K562 (cell line): Measurements from ENCODE around the gene RAB7A. TPM values are rescaled to one million over a fixed set of nuclear protein-coding genes. Genes with fewer than 3 reads are reported as not detected.

Experiments
- ATF1 ChIP-seq, 2 experiments: fragments of 450-650 bp in 1 of 2; IDR thresholded peaks; 2 replicates each; pipeline ENCODE4 v1.6.1; 2016; ENCODE audit warnings: missing compliant biosample characterization in 1 of 2, missing genetic modification characterization in 1 of 2
- EP400 ChIP-seq: fragments of 450-650 bp; IDR thresholded peaks from 2 replicates; pipeline ENCODE4 v1.6.1; 2017; ENCODE audit warnings: antibody characterized with exemption, mild to moderate bottlenecking, moderate library complexity
- KLF16 ChIP-seq: IDR thresholded peaks from 2 replicates; pipeline ENCODE4 v1.6.1; 2016; ENCODE audit warnings: antibody characterized with exemption
- MEIS2 ChIP-seq: fragments of 450-650 bp; IDR thresholded peaks from 2 replicates; pipeline ENCODE4 v1.6.1; 2014; ENCODE audit warnings: mild to moderate bottlenecking; ENCODE audit not compliant: partially characterized antibody
- MYC ChIP-seq, 2 experiments: fragments of 250-450 bp in 1 of 2; sonication (Bioruptor Pico) in 1 of 2; IDR thresholded peaks; 2 replicates each; pipeline versions ENCODE4 v1.5.1 to v1.6.1; 2012 to 2021; ENCODE audit warnings: low read depth in 2 of 2, borderline replicate concordance in 1 of 2, improper control_type of control experiment in 1 of 2, low read length in 1 of 2, mild to moderate bottlenecking in 1 of 2, moderate library complexity in 1 of 2
- NCOA1 ChIP-seq: fragments of 450-650 bp; IDR thresholded peaks from 2 replicates; pipeline ENCODE4 v1.6.1; 2016; ENCODE audit warnings: low read depth
- NCOR1 ChIP-seq: fragments of 450-650 bp; IDR thresholded peaks from 2 replicates; pipeline ENCODE4 v1.6.1; 2016; ENCODE audit warnings: mild to moderate bottlenecking, moderate library complexity
- RBBP5 ChIP-seq: fragments of 200-600 bp; sonication (generic); IDR thresholded peaks from 2 replicates; pipeline ENCODE4 v1.6.1; 2012; ENCODE audit warnings: borderline replicate concordance, mild to moderate bottlenecking, low read length, control low read depth, inconsistent platforms; ENCODE audit not compliant: insufficient read depth, poor library complexity, severe bottlenecking
- RFX7 ChIP-seq: fragments of 250-450 bp; sonication (Bioruptor Pico); IDR thresholded peaks from 2 replicates; pipeline ENCODE4 v1.5.1; 2021; ENCODE audit warnings: mild to moderate bottlenecking
- TBL1XR1 ChIP-seq, 2 experiments: IDR thresholded peaks; 2 replicates each; pipeline ENCODE4 v1.6.1; 2012; ENCODE audit warnings: improper control_type of control experiment in 2 of 2, low read length in 2 of 2, mild to moderate bottlenecking in 1 of 2
- THAP12 ChIP-seq: fragments of 250-450 bp; sonication (Bioruptor Pico); IDR thresholded peaks from 2 replicates; pipeline ENCODE4 v1.9.0; 2021; ENCODE audit warnings: mild to moderate bottlenecking, inconsistent platforms
- ZNF318 ChIP-seq, 2 experiments: fragments of 450-650 bp; IDR thresholded peaks; 2 replicates each; pipeline ENCODE4 v1.6.1; 2016; ENCODE audit warnings: mild to moderate bottlenecking in 2 of 2, borderline replicate concordance in 1 of 2, low read depth in 1 of 2, moderate library complexity in 1 of 2
- ZNF740 ChIP-seq, 3 experiments: fragments of 200-800 bp in 1 of 3; sonication (Bioruptor generic) in 1 of 3; sonication (generic) in 1 of 3; formaldehyde crosslinking in 1 of 3; IDR thresholded peaks; 2 replicates each; pipeline versions ENCODE4 v1.6.1 to v1.8.0; 2016 to 2022; ENCODE audit warnings: mild to moderate bottlenecking in 2 of 3, missing compliant biosample characterization in 2 of 3, missing genetic modification characterization in 2 of 3, missing genetic modification reagents in 1 of 3
- polyA plus RNA-seq, 8 experiments: library from polyadenylated mRNA; depleted of rRNA in 4 of 8; stranded (reverse) in 5 of 8; unstranded in 3 of 8; fragments of >200 nt; fragmentation: Nextera tagmentation in 2 of 8; fragmentation: Illumina TruSeq in 1 of 8; extraction: Ambion mirVana in 2 of 8; extraction: Trizol in 1 of 8; gene quantifications; 2 replicates each; pipeline versions ENCODE4 v1.2.1 to v1.2.3, GENCODE V29; 2011 to 2014; ENCODE audit warnings: inconsistent platforms in 1 of 8, missing spikeins in 1 of 8
- total RNA-seq, 7 experiments: library from RNA; depleted of rRNA in 6 of 7; stranded (reverse); fragments of >200 nt in 6 of 7; fragmentation: Illumina TruSeq in 2 of 7; extraction: Trizol in 2 of 7; gene quantifications; 2 replicates each; pipeline versions ENCODE4 v1.2.1 to v1.2.3, GENCODE V29; 2011 to 2021; ENCODE audit warnings: low replicate concordance in 1 of 7

Gene RAB7A
- total and polyA plus RNA-seq, 9 of the 15 experiments (the other 6 are each of a cell fraction or from before 2014, with no cell fraction given): 30.9 to 204 (median 72.8) TPM

- peak; percentile 22; the same call in 1 of the 2 replicates for TF ChIP-seq MYC (IDR thresholded peaks at IDR 0.05; ENCODE audit: low read depth, low read length)
- no peak for TF ChIP-seq MYC (CRISPR knock-in tag; IDR thresholded peaks at IDR 0.05; ENCODE audit: borderline replicate concordance, low read depth)
- TF ChIP-seq THAP12 (CRISPR knock-in tag): no peak
- TF ChIP-seq MEIS2: peak; percentile 70
- no peak for TF ChIP-seq NCOA1
- 0 out of 4 replicates have a peak, but pooled peaks of 1 of the 2 experiments have one; percentile 44 for TF ChIP-seq TBL1XR1 (IDR thresholded peaks at IDR 0.05; ENCODE audit: low read length in 2 of 2)
- peak; percentile 10; the same call in 1 of the 2 replicates for TF ChIP-seq NCOR1
- no peak for TF ChIP-seq ZNF740 (CRISPR knock-in tag; IDR thresholded peaks at IDR 0.05)
- TF ChIP-seq ZNF740 (tag; IDR thresholded peaks at IDR 0.05): 0 out of 4 replicates have a peak, but pooled peaks of 1 of the 2 experiments have one; percentile 19
- TF ChIP-seq ATF1 (CRISPR knock-in tag; IDR thresholded peaks at IDR 0.05): no peak
- 0 out of 2 replicates have a peak, but pooled peaks have one; percentile 17 for TF ChIP-seq ATF1 (tag; IDR thresholded peaks at IDR 0.05)
- peak; percentile 35; the same call in 1 of the 2 replicates for TF ChIP-seq KLF16
- TF ChIP-seq ZNF318 (IDR thresholded peaks at IDR 0.05; ENCODE audit: borderline replicate concordance in 1 of 2, low read depth in 1 of 2): peak in 1 of 2 experiments; percentile 99; a peak in 2 of 4 replicates
- no peak for TF ChIP-seq RBBP5
- TF ChIP-seq EP400: peak; percentile 44; the same call in 1 of the 2 replicates
- TF ChIP-seq RFX7 (CRISPR knock-in tag): no peak
Observed at GRCh38 chr3:128804017-128804810, 78.2 kb downstream of the RAB7A start (continued).
